ENCODE results near the gene TRAT1.
"Not testable (repeated sequence)": the region's sequence is repeated elsewhere in the genome, so short reads cannot be mapped to it uniquely, and the experiment has no call there.

TRAT1 gene

DNA sequence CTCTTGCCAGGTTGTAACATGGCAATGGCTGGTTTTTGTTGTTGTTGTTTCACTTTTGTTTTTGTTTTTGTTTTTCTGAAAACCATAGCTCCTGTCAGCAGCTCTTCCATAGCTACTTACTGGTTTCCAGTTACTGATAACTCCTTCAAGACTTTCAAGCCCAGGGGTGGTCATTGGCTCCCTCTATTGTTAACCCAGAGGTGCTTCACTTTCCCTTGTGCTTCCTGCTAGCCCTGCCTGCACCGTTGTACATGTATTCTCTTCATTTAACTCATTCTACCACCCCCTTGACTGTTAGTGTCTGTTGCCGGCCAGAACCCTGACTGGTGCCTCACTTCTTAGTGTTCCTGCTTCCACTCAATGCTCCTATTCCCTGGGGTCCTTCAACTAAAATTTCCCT lies 4.2 kb upstream of the TRAT1 start:
- Histone ChIP-seq H2AK5ac (ENCODE audit: low read length, severe bottlenecking) (no peak overlapping the region), H3K4me1 (ENCODE audit: control insufficient read depth, insufficient read depth, low read depth, low read length) (no peaks in the 10 kb centered on the region), H3K4ac (ENCODE audit: low read depth in 1 of 2, low read length in 2 of 2) (no peak overlapping the region), H4K91ac (ENCODE audit: low read length) (no peak overlapping the region), H3K4me2 (ENCODE audit: low read length, poor library complexity, severe bottlenecking) (no peak overlapping the region), H3K4me3 (ENCODE audit: insufficient read depth in 1 of 2, low read depth in 1 of 2, low read length in 2 of 2) (no peak overlapping the region), H2BK12ac (ENCODE audit: low read length in 2 of 2) (no peak overlapping the region), H3K27ac (ENCODE audit: low read length, poor library complexity, severe bottlenecking) (no peak overlapping the region), H3K36me3 (ENCODE audit: control insufficient read depth in 1 of 2, insufficient read depth in 2 of 2, low read depth in 1 of 2, low read length in 2 of 2) (no peaks in the 10 kb centered on the region), H2BK120ac (ENCODE audit: low read depth, low read length) (no peak overlapping the region), H3K9me3 (ENCODE audit: control insufficient read depth, low read length) (no peaks in the 10 kb centered on the region), H3K23ac (ENCODE audit: low read length in 2 of 2) (no peak overlapping the region), H3K18ac (ENCODE audit: low read depth in 1 of 2, low read length in 2 of 2) (no peak overlapping the region), H2BK15ac (ENCODE audit: low read depth, poor library complexity, severe bottlenecking) (no peak overlapping the region), H4K8ac (ENCODE audit: low read length) (no peak overlapping the region), H2BK5ac (ENCODE audit: low read depth, low read length, poor library complexity, severe bottlenecking) (no peak overlapping the region), H3K14ac (ENCODE audit: low read length in 2 of 2) (no peak overlapping the region), H2AFZ (ENCODE audit: low read depth, low read length) (no peak overlapping the region), H3K79me1 (replicated peaks; ENCODE audit: low read length, poor library complexity, severe bottlenecking) (no peaks in the 10 kb centered on the region), H3K27me3 (ENCODE audit: control insufficient read depth in 1 of 2, insufficient read depth in 1 of 2, low read length in 2 of 2) (no peaks in the 10 kb centered on the region), H3K9ac (ENCODE audit: low read length) (no peak overlapping the region)
- 27% methylated on average over 2 of the region's 2 CpGs for WGBS
- peak; percentile 3 for DNase-seq

DNA sequence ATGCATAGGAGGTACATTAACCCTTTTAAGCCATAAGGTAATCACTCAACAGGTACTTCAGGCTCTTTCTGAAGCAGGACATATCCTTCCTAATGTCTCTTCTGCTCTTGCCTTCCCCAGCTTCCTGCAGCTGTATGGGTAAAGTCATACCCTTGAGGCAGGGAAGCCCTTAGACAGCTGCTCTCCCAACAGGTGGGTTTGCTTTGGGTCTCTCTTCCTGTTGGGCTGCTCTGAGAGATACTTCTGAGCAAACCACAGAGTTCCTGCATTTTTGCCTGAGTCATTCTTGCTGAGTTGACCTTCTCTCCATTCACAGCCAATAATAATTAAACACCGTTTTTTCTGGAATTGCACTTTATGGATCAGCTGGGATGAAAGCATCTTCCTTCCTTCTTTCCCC lies 2.0 kb upstream of the TRAT1 start:
- no peak overlapping the region for H4K91ac ChIP-seq (ENCODE audit: low read length)
- H2BK120ac ChIP-seq (ENCODE audit: low read depth, low read length), result no peak overlapping the region
- no peak overlapping the region for H3K9ac ChIP-seq (ENCODE audit: low read length)
- no peak overlapping the region for H2AK5ac ChIP-seq (ENCODE audit: low read length, severe bottlenecking)
- H4K8ac ChIP-seq (ENCODE audit: low read length), result no peak overlapping the region
- no peak overlapping the region for H2BK12ac ChIP-seq (ENCODE audit: low read length in 2 of 2)
- H3K4me2 ChIP-seq (ENCODE audit: low read length, poor library complexity, severe bottlenecking), result no peak overlapping the region
- no peaks in the 10 kb centered on the region for H3K4me1 ChIP-seq (ENCODE audit: control insufficient read depth, insufficient read depth, low read depth, low read length)
- no peak overlapping the region for H2BK15ac ChIP-seq (ENCODE audit: low read depth, poor library complexity, severe bottlenecking)
- H3K4me3 ChIP-seq (ENCODE audit: insufficient read depth in 1 of 2, low read depth in 1 of 2, low read length in 2 of 2), result no peak overlapping the region
- 91% methylated on average over 1 of the region's 1 CpG for WGBS
- no peaks in the 10 kb centered on the region for H3K36me3 ChIP-seq (ENCODE audit: control insufficient read depth in 1 of 2, insufficient read depth in 2 of 2, low read depth in 1 of 2, low read length in 2 of 2)
- no peak overlapping the region for H3K18ac ChIP-seq (ENCODE audit: low read depth in 1 of 2, low read length in 2 of 2)
- no peak overlapping the region for H2BK5ac ChIP-seq (ENCODE audit: low read depth, low read length, poor library complexity, severe bottlenecking)
- H3K27ac ChIP-seq (ENCODE audit: low read length, poor library complexity, severe bottlenecking), result no peak overlapping the region
- no peaks in the 10 kb centered on the region for H3K9me3 ChIP-seq (ENCODE audit: control insufficient read depth, low read length)
- no peak overlapping the region for H3K14ac ChIP-seq (ENCODE audit: low read length in 2 of 2)
- no peaks in the 10 kb centered on the region for H3K79me1 ChIP-seq (replicated peaks; ENCODE audit: low read length, poor library complexity, severe bottlenecking)
- DNase-seq, result no peak
- H3K27me3 ChIP-seq (ENCODE audit: control insufficient read depth in 1 of 2, insufficient read depth in 1 of 2, low read length in 2 of 2), result no peaks in the 10 kb centered on the region
- no peak overlapping the region for H2AFZ ChIP-seq (ENCODE audit: low read depth, low read length)
- no peak overlapping the region for H3K4ac ChIP-seq (ENCODE audit: low read depth in 1 of 2, low read length in 2 of 2)
- H3K23ac ChIP-seq (ENCODE audit: low read length in 2 of 2), result no peak overlapping the region

DNA sequence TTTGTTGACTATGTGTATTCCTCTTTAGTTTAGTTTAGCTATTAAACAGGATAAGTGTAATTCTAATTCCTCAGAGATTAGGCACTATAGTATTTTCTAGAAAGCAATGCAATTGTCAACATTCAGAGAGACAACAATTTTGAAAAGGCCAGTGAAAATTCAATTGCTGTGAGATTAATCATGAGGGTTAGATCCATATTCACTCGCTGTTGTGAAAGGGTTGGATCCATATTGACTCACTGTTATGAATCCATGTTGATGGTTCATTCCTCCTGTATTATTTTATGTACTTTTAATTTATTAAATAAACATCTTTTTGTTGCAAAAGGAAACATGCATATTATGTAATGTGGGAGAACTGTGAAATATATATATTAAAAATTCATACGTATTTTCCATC lies 641 bp downstream of the TRAT1 start:
- no peak overlapping the region for H3K4ac ChIP-seq (ENCODE audit: low read depth in 1 of 2, low read length in 2 of 2)
- no peaks in the 10 kb centered on the region for H3K27me3 ChIP-seq (ENCODE audit: control insufficient read depth in 1 of 2, insufficient read depth in 1 of 2, low read length in 2 of 2)
- H2BK15ac ChIP-seq (ENCODE audit: low read depth, poor library complexity, severe bottlenecking), result no peak overlapping the region
- H3K4me3 ChIP-seq (ENCODE audit: insufficient read depth in 1 of 2, low read depth in 1 of 2, low read length in 2 of 2), result no peak overlapping the region
- H4K8ac ChIP-seq (ENCODE audit: low read length), result no peak overlapping the region
- no peak overlapping the region for H2AFZ ChIP-seq (ENCODE audit: low read depth, low read length)
- H3K23ac ChIP-seq (ENCODE audit: low read length in 2 of 2), result no peak overlapping the region
- no peak overlapping the region for H2BK5ac ChIP-seq (ENCODE audit: low read depth, low read length, poor library complexity, severe bottlenecking)
- no peak overlapping the region for H3K27ac ChIP-seq (ENCODE audit: low read length, poor library complexity, severe bottlenecking)
- H3K4me2 ChIP-seq (ENCODE audit: low read length, poor library complexity, severe bottlenecking), result no peak overlapping the region
- 80% methylated on average over 1 of the region's 2 CpGs for WGBS
- no peak overlapping the region for H4K91ac ChIP-seq (ENCODE audit: low read length)
- no peak overlapping the region for H3K14ac ChIP-seq (ENCODE audit: low read length in 2 of 2)
- H2AK5ac ChIP-seq (ENCODE audit: low read length, severe bottlenecking), result no peak overlapping the region
- H2BK120ac ChIP-seq (ENCODE audit: low read depth, low read length), result no peak overlapping the region
- no peak for DNase-seq
- no peak overlapping the region for H2BK12ac ChIP-seq (ENCODE audit: low read length in 2 of 2)
- no peak overlapping the region for H3K9ac ChIP-seq (ENCODE audit: low read length)
- H3K9me3 ChIP-seq (ENCODE audit: control insufficient read depth, low read length), result no peaks in the 10 kb centered on the region
- no peaks in the 10 kb centered on the region for H3K79me1 ChIP-seq (replicated peaks; ENCODE audit: low read length, poor library complexity, severe bottlenecking)
- H3K4me1 ChIP-seq (ENCODE audit: control insufficient read depth, insufficient read depth, low read depth, low read length), result no peaks in the 10 kb centered on the region
- no peak overlapping the region for H3K18ac ChIP-seq (ENCODE audit: low read depth in 1 of 2, low read length in 2 of 2)
- H3K36me3 ChIP-seq (ENCODE audit: control insufficient read depth in 1 of 2, insufficient read depth in 2 of 2, low read depth in 1 of 2, low read length in 2 of 2), result no peaks in the 10 kb centered on the region

DNA sequence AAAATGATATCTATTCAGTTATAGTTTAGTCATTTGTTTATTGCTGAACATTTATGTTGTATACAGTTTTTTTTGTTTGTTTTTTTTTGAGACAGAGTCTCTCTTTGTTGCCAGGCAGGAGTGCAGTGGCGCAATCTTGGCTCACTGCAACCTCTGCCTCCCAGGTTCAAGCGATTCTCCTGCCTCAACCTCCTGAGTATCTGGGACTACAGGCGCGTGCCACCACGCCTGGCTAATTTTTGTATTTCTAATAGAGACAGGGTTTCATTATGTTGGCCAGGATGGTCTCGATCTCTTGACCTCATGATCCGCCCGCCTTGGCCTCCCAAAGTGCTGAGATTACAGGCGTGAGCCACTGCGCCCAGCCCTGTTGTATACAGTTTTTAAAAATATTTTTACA lies 1.2 kb downstream of the TRAT1 start:
- not testable (repeated sequence) for H3K4me3 ChIP-seq (ENCODE audit: insufficient read depth in 1 of 2, low read depth in 1 of 2, low read length in 2 of 2); H2AK5ac ChIP-seq (ENCODE audit: low read length, severe bottlenecking); H4K91ac ChIP-seq (ENCODE audit: low read length); H3K36me3 ChIP-seq (ENCODE audit: control insufficient read depth in 1 of 2, insufficient read depth in 2 of 2, low read depth in 1 of 2, low read length in 2 of 2); H2AFZ ChIP-seq (ENCODE audit: low read depth, low read length); H3K4ac ChIP-seq (ENCODE audit: low read depth in 1 of 2, low read length in 2 of 2); H3K23ac ChIP-seq (ENCODE audit: low read length in 2 of 2); H3K4me2 ChIP-seq (ENCODE audit: low read length, poor library complexity, severe bottlenecking); H3K14ac ChIP-seq (ENCODE audit: low read length in 2 of 2); H2BK15ac ChIP-seq (ENCODE audit: low read depth, poor library complexity, severe bottlenecking); H3K9ac ChIP-seq (ENCODE audit: low read length); H3K79me1 ChIP-seq (replicated peaks; ENCODE audit: low read length, poor library complexity, severe bottlenecking); H2BK120ac ChIP-seq (ENCODE audit: low read depth, low read length); H2BK5ac ChIP-seq (ENCODE audit: low read depth, low read length, poor library complexity, severe bottlenecking); H3K27ac ChIP-seq (ENCODE audit: low read length, poor library complexity, severe bottlenecking); H3K27me3 ChIP-seq (ENCODE audit: control insufficient read depth in 1 of 2, insufficient read depth in 1 of 2, low read length in 2 of 2); H3K9me3 ChIP-seq (ENCODE audit: control insufficient read depth, low read length); DNase-seq; H2BK12ac ChIP-seq (ENCODE audit: low read length in 2 of 2); H4K8ac ChIP-seq (ENCODE audit: low read length); H3K18ac ChIP-seq (ENCODE audit: low read depth in 1 of 2, low read length in 2 of 2); H3K4me1 ChIP-seq (ENCODE audit: control insufficient read depth, insufficient read depth, low read depth, low read length)
- 95% methylated on average over 6 of the region's 10 CpGs for WGBS
